HL-60 (cell line): ENCODE measurements around the gene NCS1.

Experiments used
- DNase-seq, 2 experiments: peaks; one replicate each; pipeline ENCODE4 v3.0.0-alpha.2; 2010 to 2020; ENCODE audit warnings: low read depth in 1 of 2, low spot score in 1 of 2
- H3K27ac ChIP-seq: fragments of 250-450 bp; sonication (Bioruptor Pico); replicated peaks from 2 replicates; pipeline ENCODE4 v1.5.1; 2020; ENCODE audit warnings: mild to moderate bottlenecking, moderate library complexity
- H3K27me3 ChIP-seq: fragments of 250-450 bp; sonication (Bioruptor Pico); 2 replicates; pipeline ENCODE4 v1.5.1; 2021; ENCODE audit warnings: mild to moderate bottlenecking, moderate library complexity; ENCODE audit not compliant: insufficient read depth, poor library complexity, severe bottlenecking
- H3K4me3 ChIP-seq: replicated peaks from 2 replicates; pipeline ENCODE4 v1.5.1; 2011; ENCODE audit warnings: mild to moderate bottlenecking, control low read depth, low read length; ENCODE audit not compliant: insufficient read depth
- CTCF ChIP-seq: IDR thresholded peaks from one replicate; pipeline ENCODE4 v1.5.1; 2011; ENCODE audit warnings: low read length, control low read depth, inconsistent platforms; ENCODE audit not compliant: insufficient read depth
- GABPA ChIP-seq: IDR thresholded peaks from 2 replicates; pipeline ENCODE4 v1.6.1; 2012; ENCODE audit warnings: low read depth
- POLR2AphosphoS5 ChIP-seq: IDR thresholded peaks from 2 replicates; pipeline ENCODE4 v1.6.1; 2012; ENCODE audit warnings: low read depth
- REST ChIP-seq: IDR thresholded peaks from 2 replicates; pipeline ENCODE4 v1.6.1; 2012; ENCODE audit warnings: low read depth; ENCODE audit not compliant: insufficient replicate concordance
- SPI1 ChIP-seq: IDR thresholded peaks from 2 replicates; pipeline ENCODE4 v1.6.1; 2012; ENCODE audit warnings: low read depth, mild to moderate bottlenecking, borderline replicate concordance

NCS1 gene

GRCh38 chr9:130183133-130183762 lies 11.0 kb downstream of the NCS1 start:
- Histone ChIP-seq H3K27me3 (peaks cover 2% of the 10 kb centered on the region), H3K4me3 (no peak overlapping the region), H3K27ac (no peak overlapping the region)
- no peak for DNase-seq
- TF ChIP-seq CTCF (no peak), REST (no peak), SPI1 (no peak), GABPA (no peak), POLR2AphosphoS5 (no peak)

DNA sequence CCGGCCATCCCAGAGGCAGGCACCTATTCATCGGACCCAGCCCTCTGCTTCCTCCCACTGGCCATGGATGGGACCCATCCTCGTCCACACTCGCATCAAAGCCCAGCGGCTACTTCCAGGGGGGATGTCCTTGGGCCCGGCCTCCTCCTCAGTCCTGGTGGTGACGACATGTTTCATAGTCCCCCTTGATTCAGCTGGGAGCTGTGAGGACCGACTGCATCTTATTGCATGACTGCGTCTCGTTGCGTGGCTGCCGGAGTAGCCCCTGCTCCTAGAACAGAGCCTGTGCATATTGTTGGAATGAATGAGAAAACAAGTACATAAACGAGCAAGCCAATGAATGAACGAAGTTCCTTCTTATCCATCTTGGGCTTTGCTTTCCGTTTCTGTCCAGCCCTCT lies 12.8 kb downstream of the NCS1 start:
- H3K27me3 ChIP-seq = peaks cover 2% of the 10 kb centered on the region
- H3K4me3 ChIP-seq = no peak overlapping the region
- DNase-seq = no peak
- no peak overlapping the region for H3K27ac ChIP-seq
- TF ChIP-seq SPI1 (no peak), GABPA (no peak), REST (no peak), CTCF (no peak), POLR2AphosphoS5 (no peak)

DNA sequence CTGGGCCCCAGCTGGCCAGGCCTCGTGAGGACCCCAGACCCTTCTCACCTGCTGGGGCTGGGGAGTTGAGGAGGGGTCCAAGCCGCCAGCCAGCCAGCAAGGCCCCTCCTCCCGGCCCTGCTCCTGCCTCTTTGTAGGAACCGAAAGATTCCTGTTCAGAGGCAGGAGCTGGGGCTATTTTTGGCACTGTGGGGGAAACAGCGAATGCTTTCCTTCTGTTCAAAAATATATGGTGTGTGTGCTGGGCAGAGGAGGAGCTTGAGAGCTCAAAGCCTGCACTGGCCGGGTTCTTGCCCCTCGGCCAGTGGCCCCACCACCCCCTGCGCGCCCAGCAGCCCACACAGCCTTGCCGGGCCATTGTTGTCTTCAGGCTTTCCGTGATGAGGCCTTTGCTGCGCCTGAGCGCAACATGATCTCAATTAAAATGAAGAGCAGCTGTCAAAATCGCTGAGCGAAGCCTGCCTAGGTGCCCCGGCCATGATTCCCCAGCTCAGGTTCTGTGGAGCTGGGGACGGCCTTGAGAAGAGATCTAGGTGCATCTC lies 13.4 kb downstream of the NCS1 start:
- no peak for TF ChIP-seq REST
- no peak for TF ChIP-seq POLR2AphosphoS5
- no peak for TF ChIP-seq CTCF
- TF ChIP-seq GABPA = no peak
- no peak for TF ChIP-seq SPI1
- no peaks in the 10 kb centered on the region for H3K27me3 ChIP-seq
- no peak overlapping the region for H3K27ac ChIP-seq
- DNase-seq = no peak
- no peak overlapping the region for H3K4me3 ChIP-seq
